ENCODE measurements around the gene PRX. TPM values are rescaled to one million over a fixed set of nuclear protein-coding genes. Genes with fewer than 3 reads are reported as not detected.

The PRX gene
- total and polyA plus RNA-seq, 8 donors = 11.5 to 20.0 (median 14.2) TPM

DNA sequence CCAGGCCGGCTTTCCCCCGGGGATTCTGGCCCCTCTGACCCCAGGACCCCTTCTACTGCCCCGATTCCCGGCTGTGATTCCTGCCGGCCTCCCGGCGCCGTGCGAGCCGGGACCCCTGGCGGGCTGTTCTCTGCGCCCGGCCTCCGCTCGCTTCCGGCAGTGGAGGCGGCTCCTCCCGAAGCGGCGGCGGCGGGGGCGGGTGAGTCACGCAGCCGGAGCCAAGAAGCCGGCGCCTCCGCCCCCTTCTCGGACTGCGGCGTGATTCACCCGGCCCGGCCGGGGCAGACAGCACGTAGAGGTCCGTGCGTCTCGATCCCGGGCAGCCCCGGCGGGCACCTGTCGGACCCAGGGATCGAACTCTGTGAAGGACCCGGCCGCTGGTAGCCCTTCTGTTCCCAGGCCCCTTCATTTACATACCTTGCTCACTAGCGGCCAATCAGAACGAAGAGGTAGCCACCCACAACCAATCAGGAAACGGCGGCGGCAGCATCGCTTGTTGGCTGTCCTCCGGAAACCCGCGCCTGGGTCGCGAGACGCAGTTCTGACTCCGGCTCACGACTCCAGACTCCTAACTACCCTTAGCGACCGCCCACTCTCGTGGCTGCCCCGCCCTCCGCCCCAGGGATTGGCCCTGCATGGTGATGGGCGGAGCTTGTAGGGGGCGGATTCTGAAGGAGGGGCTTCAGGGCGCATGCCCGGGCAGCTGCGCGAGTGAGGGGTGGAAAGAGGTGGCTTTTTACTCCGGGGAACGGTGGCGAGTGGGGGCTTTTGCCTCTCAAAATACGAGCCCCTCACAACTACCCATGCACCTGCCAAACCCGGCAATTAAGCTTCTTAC, 12.5 kb upstream of the PRX start, which contains the start of gene SERTAD1:
SERTAD1 (minus strand) TSS at position 543 of the 838 bp plus-strand sequence. CDS start 2,446 bp downstream, outside the sequence.
- ATAC-seq (peak; percentile 91), DNase-seq (peak; percentile 99 to 100 (median 100))
- H3K27me3 ChIP-seq = no peaks in the 10 kb centered on the region
- H3K4me1 ChIP-seq = peaks cover 26 to 45% of the 10 kb centered on the region in 2 donors
- H3K27ac ChIP-seq = peak within 1 kb of the TSS; percentile 98 to 100
- TF ChIP-seq, protein P1, sequence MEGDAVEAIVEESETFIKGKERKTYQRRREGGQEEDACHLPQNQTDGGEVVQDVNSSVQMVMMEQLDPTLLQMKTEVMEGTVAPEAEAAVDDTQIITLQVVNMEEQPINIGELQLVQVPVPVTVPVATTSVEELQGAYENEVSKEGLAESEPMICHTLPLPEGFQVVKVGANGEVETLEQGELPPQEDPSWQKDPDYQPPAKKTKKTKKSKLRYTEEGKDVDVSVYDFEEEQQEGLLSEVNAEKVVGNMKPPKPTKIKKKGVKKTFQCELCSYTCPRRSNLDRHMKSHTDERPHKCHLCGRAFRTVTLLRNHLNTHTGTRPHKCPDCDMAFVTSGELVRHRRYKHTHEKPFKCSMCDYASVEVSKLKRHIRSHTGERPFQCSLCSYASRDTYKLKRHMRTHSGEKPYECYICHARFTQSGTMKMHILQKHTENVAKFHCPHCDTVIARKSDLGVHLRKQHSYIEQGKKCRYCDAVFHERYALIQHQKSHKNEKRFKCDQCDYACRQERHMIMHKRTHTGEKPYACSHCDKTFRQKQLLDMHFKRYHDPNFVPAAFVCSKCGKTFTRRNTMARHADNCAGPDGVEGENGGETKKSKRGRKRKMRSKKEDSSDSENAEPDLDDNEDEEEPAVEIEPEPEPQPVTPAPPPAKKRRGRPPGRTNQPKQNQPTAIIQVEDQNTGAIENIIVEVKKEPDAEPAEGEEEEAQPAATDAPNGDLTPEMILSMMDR (IDR thresholded peaks at IDR 0.05) = peak; percentile 73 to 74
- peak within 1 kb of the TSS; percentile 79 to 90 for H3K4me3 ChIP-seq
- H3K36me3 ChIP-seq = peaks cover 0 to 21% of the 10 kb centered on the region in 2 donors
- intact Hi-C loops (cut with DNase I) = no loop called here
- H3K9me3 ChIP-seq = no peaks in the 10 kb centered on the region

DNA sequence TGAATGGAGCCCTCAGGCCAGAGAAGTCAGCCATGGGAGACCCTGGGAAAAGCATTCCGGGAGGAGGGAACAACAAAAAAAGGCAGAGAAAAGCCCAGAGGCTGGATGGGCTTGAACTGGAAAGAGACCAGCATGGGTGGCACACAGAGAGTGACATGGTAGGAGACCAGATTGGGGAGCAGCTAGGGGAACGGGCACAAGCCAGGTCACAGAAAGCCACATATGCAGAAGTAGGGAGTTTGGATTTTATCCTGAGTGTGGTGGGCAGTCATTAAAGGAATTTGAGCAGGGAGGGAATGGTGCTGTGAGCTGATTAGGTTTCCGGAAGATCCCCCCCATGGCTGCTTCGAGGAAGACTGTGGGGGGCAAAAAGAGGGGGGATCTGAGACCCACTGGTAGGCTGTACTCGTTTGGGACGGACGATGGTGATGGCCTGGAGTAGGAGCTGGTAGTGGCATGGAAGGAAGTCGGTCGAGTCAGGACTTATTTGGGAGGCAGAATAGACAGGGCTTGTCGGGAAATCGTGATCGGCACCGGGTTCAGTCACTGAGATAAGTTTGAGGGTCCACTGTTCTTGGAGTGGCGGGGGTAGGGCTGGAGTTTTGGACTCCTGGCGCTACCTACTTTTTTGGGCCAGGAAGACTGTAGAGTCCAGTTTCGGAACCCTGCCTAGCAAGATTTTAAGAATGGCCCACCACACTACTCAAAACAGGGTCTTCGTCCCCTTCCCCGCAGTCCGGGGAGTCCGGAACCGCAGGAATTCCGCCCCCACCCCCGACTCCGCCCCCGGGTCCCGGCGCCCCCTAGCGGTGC, 11.7 kb upstream of the PRX start:
- intact Hi-C loops (cut with DNase I) = no loop called here
- H3K27ac ChIP-seq = peak overlapping the region; percentile 98 to 100
- DNase-seq (peak in 1 of 4 donors; percentile 72), ATAC-seq (peak; percentile 38)
- H3K27me3 ChIP-seq = no peaks in the 10 kb centered on the region
- peaks cover 0 to 21% of the 10 kb centered on the region in 2 donors for H3K36me3 ChIP-seq
- peaks cover 26 to 52% of the 10 kb centered on the region in 2 donors for H3K4me1 ChIP-seq
- H3K9me3 ChIP-seq = no peaks in the 10 kb centered on the region
- TF ChIP-seq, protein P1 (IDR thresholded peaks at IDR 0.05) = no peak
- H3K4me3 ChIP-seq = peak overlapping the region; percentile 79 to 90

DNA sequence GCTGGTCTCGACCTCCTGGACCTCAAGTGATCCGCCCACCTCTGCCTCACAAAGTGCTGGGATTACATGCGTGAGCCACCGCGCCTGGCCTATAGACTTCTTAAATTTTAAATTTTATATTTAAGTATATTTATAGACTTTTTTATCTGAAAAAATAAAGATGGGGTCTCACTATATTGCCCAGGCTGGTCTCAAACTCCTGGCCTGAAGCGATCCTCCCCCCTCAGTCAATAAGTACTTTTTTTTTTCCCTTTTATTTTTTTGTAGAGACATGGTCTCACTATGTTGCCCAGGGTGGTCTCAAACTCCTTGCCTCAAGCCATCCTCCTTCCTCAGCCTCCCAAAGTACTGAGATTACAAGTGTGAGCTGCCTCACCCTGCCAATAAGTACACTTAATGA, 10.8 kb upstream of the PRX start:
- no peak for DNase-seq
- peak overlapping the region; percentile 98 to 100 for H3K27ac ChIP-seq
- H3K4me1 ChIP-seq = peaks cover 26 to 61% of the 10 kb centered on the region in 2 donors
- H3K27me3 ChIP-seq = no peaks in the 10 kb centered on the region
- no peaks in the 10 kb centered on the region for H3K9me3 ChIP-seq
- TF ChIP-seq, protein P1 (IDR thresholded peaks at IDR 0.05) = no peak
- peaks cover 0 to 21% of the 10 kb centered on the region in 2 donors for H3K36me3 ChIP-seq
- no peak for ATAC-seq
- H3K4me3 ChIP-seq = peak overlapping the region; percentile 79 to 90
- intact Hi-C loops (cut with DNase I) = no loop called here

DNA sequence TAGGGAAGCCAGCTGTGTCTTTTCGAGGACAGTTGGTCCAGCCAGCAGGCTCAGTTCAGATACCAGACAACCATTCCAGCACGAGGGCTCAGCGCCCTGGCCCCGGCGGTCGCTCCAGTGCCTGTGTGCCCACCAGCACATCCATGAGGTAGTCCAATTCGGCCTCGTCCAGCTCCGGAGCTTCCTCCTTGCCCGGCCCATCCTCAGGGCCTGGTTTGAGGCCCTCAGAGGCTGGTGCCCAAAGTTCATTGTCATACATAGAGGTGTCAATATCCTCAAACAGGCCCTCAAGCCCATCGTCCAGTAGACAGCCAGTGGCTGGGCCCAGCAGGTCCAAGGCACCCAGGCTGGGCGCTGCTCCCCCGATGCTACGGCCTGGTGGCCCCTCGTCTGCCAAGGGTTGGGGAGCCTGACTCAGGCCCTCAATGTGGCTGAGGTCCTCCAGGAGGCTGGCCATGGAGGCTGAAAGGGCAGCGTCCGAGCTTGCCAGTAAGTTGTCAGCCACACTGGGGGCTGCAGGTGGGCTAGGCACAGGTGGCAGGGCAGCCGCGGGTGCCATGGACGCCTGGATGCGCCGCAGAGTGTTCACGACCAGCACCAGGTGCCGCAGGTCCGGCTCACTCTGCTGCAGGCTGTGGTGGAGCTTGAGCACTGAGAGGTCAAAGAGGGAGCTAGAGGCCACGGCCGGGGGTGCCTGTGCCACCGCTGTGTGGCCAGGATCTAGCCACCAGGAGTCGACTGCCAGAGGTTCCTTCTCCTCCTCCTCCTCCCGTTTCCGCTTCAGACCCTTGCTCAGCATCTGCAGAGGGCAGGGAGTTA, 9.8 kb upstream of the PRX start:
- peak overlapping the region in 1 of 2 donors; percentile 90 for H3K4me3 ChIP-seq
- TF ChIP-seq, protein P1 (IDR thresholded peaks at IDR 0.05) = no peak
- H3K36me3 ChIP-seq = peaks cover 0 to 21% of the 10 kb centered on the region in 2 donors
- H3K27ac ChIP-seq = peak overlapping the region in 1 of 2 donors; percentile 98
- intact Hi-C loops (cut with DNase I) = no loop called here
- no peak for ATAC-seq
- peaks cover 26 to 68% of the 10 kb centered on the region in 2 donors for H3K4me1 ChIP-seq
- DNase-seq = peak in 1 of 4 donors; percentile 77
- no peaks in the 10 kb centered on the region for H3K27me3 ChIP-seq
- no peaks in the 10 kb centered on the region for H3K9me3 ChIP-seq
